HCEC 1CT (cell line): Measurements from ENCODE around the gene GABRB2.
"Not testable (repeated sequence)": the region's sequence is repeated elsewhere in the genome, so short reads cannot be mapped to it uniquely, and the experiment has no call there.

Experiments
- DNase-seq: peaks from one replicate; pipeline ENCODE4 v3.0.0-alpha.2; 2017

The GABRB2 gene

GRCh38 chr5:161380486-161380885 is 166.0 kb downstream of the GABRB2 start:
- DNase-seq = no peak

DNA sequence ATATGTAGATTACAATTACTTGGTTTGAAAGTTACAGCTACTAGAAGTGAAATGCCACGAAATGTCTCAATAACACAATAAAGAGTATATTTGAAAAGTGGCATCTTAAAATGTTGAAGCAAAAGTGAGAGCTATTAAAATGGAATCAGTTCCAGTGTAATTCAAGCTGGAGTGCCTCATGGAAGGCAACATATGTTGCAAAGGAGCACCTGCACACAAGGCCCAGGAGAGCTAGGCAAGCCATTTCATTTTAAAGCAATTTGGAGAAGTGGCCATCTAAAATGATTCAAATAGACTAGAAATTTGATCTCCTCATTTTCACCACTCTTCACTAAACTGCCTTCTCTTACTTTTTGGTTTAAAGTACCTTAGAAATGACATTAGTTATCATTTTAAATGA is 167.8 kb downstream of the GABRB2 start:
- no peak for DNase-seq

DNA sequence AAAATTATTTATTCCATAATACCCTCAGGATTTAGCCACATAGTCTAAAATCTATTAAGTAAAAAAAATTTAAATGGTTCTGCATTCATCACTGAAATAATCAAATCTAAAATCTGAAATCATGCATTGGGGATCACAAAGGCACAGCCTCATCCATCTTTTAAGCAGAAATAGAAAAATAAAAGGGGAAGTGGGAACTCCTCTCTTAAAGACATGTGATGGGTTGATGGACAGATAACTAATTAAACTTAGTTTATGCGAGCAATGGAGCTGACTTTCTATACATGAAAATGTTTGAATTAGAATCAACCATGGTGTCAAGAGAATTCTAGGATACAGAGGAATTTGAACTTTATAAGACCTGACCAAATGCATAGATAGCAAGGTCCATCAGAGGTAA is 170.5 kb downstream of the GABRB2 start:
- DNase-seq = no peak

DNA sequence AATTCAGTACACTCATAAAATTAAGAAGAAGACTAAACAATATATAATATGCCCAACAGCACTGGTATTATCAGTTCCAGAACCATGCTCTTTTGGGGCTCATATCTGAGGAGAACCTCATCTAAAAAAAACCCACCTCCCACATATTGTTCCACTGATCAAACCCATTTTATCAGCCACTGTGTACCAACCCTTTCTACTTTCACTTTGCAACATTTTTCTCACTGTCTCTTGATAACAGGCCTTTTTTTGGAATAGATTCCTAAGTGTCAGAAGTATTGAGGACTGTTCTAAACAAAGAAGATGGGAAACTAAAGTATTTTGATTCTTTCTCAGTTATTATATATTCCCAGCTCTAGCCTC is 173.2 kb downstream of the GABRB2 start:
- DNase-seq = no peak

DNA sequence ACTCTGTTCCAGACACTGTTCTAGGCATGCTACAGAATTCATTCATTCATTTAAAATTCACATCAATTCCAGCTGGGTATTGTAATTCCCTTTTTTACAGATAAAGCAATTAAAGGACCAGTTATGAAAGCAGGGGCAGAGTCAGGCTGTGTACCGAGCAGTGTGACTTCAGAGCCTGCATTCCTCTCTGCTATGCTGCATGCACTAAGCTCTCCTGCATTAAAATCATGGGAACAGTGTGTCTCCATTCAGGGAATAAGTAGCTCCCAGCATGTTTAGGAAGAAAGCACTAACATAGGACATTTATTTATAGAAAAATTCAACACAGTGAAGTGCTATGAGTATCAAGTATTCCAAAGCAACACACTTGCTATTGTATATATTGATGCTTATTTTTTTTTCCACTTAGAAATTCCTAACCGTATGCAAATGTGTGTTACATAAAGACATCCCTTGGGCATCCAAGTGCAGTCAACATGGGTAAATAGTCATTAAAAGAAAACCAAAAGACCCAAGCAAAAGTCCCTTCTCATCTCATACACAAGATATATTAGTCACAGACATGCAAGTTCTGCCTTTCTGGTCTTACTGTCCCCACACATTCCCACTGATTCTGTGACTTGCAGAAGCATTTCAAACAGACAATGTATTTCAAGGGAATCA is 173.7 kb downstream of the GABRB2 start:
- DNase-seq = no peak

- DNase-seq = no peak
Measured at GRCh38 chr5:161369022-161369421, 177.5 kb downstream of the GABRB2 start.

GRCh38 chr5:161358446-161358845 is 188.1 kb downstream of the GABRB2 start:
- DNase-seq = no peak

DNA sequence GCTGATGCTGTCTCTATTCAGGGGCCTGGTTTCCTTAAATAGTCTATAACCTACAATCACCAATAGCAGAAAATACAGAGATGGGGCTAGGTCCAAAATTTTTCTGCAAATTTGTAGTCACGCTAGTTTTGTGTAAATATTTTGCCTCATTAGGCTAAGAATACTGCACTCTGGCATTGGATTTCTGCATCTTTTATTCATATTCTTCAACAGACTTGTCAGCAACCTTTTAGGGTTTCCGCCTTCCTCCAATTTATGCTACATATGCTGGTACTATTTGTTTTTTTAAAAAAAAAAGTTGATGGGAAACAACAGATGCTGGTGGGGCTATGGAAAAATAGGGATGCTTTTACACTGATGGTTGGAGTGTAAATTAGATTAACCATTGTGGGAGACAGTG is 202.3 kb downstream of the GABRB2 start:
- DNase-seq = no peak

GRCh38 chr5:161342886-161343285 is 203.6 kb downstream of the GABRB2 start:
- no peak for DNase-seq

DNA sequence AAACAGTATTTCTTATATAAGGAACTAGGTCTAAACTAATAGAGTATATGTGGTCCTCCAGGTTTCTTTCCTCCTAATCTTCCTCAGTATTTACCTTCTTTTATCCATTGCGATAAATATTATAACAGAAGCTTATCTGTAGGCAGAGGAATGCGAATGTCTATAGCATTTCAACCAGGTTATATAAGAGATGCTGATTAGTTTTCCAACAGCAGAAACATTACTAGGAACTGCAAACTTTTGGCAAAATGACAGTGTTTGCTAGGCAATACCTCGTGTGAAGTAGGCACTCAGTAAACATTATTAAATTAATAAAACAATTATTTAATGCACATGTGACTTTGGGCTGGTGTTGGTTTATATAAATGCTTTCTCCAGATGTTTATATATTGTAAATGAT is 206.5 kb downstream of the GABRB2 start:
- DNase-seq = no peak

DNA sequence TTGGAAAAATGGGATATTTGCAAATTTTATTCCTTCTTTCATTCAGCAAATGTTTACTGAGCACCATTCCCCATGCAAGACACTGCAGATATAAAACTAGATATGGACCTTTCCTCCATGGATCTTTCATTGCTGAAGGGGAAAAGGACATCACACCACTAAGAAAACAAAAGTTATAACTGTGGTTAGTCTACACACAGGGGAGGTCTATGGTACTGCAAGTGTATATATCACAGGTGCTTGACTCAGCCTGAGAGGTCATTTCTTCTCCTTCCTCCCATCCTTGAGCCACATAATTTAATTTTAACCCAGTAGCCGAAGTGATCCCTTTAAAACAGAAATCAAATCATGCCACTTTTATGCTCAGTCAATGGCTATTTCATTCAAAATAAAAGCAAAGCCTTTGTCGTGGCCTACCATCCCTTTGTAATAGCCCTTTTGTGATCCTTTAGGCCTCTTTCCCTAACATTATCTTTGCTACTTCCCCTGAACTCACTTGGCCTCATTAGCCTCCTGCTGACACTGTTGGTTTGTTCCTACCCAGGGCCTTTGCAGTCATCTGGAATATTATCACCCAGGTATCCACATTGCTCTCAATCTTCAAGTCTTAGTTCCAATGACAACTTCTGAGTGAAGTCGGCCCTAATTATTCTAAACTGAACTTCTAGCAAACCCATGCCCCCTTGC is 213.2 kb downstream of the GABRB2 start:
- no peak for DNase-seq

- DNase-seq = no peak
Measured at GRCh38 chr5:161332343-161332742, 214.2 kb downstream of the GABRB2 start.

DNA sequence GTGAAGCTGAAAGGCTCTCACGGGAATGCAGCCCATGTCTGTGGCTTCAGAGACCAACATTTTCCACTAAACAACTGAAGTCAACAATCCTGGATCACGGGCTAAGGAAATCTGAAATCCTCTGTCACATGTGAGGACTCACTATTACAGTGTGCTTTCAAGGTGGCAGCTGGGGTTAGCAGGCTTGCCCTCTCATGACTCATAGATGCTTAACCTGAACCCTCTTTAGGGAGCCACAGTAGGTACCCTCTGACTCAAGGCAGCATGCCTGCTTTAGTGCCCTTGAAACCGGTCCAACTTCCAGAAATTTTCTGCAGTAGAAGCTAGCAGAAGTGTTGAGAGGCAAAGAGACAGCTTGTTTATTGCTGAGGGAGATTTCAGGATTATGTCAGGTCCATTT is 232.5 kb downstream of the GABRB2 start:
- DNase-seq = no peak

DNA sequence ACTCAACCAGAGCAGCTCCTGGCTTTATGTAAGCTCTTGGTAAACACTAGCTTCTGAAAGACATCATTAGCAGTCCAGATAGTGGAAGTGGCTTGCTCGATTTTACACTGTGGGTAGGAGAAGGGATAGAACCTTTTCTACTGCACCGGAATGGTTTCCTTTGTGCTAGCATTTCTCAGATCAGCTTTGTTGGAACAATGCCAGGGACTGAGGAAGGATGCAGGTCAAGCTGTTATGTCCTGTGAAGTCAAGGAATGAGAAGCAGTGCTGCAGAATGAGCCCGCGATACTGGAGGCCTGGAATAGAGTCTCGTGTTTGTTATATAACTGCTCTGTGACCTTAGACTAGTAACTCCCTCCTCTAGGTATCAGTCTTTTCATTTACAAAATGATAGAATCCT is 233.6 kb downstream of the GABRB2 start:
- DNase-seq = no peak

DNA sequence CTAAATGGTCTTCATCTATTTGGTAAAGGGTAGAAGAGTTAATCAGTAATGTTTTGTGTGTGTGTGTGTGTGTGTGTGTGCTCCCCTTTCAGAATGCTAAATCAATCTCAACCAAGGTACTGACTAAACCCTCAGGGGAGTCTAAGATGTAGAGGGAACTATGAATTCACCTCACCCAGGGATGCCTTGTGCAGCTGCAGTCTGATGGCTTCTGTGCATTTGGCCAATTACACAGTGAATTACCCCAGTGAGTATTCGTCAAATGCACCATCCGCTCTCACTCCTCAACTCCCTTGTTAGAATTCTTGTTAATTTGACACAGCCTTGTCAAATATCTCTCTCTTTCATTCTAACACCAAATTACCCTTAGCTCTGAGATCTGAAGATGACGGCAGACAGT is 234.6 kb downstream of the GABRB2 start:
- no peak for DNase-seq

DNA sequence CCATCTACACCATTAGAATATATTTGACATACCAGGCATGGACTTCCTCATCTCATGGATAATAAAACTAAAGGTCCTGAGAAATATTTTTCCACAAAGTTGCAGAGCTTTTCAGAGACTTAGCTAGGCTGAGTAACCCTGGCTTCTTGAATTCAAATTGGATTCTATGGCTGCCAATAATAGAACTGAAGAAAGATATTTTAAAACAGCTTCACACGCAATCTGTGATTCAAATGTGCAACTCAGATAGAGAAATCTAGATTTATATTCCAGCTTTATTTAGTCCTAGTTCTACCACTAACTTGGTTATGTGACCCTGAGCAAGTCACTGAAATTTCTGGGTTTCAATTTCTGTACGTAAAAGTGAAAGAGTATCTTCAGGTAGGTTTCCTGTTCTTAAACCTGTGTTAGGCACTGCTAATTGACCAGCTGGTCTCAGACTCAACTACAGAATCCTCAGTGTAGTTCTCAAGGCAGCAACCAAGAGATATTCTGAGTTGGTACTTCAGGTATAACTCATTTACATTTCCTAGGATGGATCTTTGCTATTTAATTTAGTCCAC is 235.3 kb downstream of the GABRB2 start:
- DNase-seq = no peak

DNA sequence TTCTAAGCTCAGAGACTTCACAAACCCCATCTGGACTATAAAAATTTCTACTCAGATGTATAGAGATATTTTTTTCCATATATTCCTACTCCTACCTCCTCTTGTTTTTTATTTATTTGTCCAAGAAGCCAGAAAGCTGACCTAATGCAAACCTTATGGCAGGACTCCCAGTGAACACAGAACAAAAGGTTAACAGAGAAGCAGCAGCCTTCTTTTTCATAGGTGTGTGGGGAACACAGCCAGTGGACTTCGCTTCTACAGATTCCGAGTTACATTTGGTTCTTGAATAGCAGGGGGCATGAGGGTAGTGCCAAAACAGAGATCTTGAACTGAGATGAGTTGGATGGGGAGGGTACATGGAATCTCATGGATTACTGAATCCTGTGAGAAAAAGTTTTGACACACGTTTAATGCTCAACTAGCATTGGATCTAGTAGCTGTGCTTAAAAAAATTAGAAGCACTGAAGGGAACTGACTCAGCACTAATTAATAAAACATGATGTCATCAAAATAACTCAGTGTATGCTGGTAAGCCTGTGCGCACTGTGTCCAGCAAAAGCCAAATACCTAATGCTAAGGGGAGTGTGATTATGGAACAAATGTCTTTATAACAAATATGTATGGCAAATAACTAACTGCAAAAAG is 240.1 kb downstream of the GABRB2 start:
- DNase-seq = no peak

- DNase-seq = no peak
Measured at GRCh38 chr5:161305601-161306000, 240.9 kb downstream of the GABRB2 start.

DNA sequence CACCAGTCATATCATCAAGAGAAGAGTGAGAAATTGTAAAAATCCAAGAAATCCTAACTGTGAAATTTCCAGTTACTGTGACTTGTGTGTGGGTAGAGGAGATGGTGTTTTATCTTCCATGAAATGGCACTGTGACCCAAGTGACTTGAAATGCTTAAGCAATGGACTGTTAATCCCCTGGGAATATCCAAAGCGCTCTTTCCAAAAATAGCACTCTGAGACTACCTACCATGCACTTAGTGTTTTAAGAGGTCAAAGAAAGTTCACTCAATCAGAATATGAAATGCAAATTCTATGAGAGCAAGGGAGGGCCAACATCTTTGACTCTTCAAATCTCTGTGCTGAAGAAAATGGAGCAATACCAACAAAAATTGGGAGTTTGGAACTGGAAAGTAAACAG is 244.0 kb downstream of the GABRB2 start:
- no peak for DNase-seq

GRCh38 chr5:161301586-161301985 is 244.9 kb downstream of the GABRB2 start:
- DNase-seq = no peak

GRCh38 chr5:161299053-161299452 is 247.5 kb downstream of the GABRB2 start:
- DNase-seq = no peak

GRCh38 chr5:161297388-161297787 is 249.1 kb downstream of the GABRB2 start:
- not testable (repeated sequence) for DNase-seq

GRCh38 chr5:161295721-161296250 is 250.7 kb downstream of the GABRB2 start:
- no peak for DNase-seq

DNA sequence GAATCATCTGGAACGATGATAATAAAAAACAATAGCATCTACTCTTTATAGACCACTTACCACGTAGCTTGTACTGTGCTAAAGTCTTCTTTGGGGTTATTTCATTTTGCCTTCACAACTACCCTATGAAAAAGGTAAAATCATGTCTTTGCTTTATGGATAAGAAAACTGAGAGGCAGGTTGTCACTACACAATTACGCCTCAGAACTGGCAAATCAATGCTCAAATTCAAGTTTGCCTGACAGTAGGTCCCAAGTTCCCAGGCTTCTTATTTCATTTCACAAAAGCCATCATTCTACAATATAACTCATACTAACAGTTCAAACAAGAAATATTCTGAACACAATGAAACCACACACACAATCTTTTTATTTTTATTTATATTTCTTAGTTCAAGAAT is 258.5 kb downstream of the GABRB2 start:
- no peak for DNase-seq
